Stimulated activated CD8-positive, alpha-beta memory T cell treated with anti-CD3 and anti-CD28 coated beads, Interleukin-2, amount 100 ng/mL, for 1 hour (primary cell): ENCODE measurements around the gene CMKLR1.

Source experiments
- DNase-seq, 2 donors: peaks; one replicate each; pipeline ENCODE4 v3.0.0-alpha.2; 2020; ENCODE audit warnings: low read depth in 2 of 2

CMKLR1 gene

GRCh38 chr12:108338915-108339657, at the start of gene CMKLR1:
Gene CMKLR1, minus strand, starts transcription at chr12:108339311. Its CDS starts 45,720 bp downstream, at chr12:108293591.
- no peak for DNase-seq

GRCh38 chr12:108387771-108388170, 48.7 kb upstream of the CMKLR1 start:
- no peak for DNase-seq

DNA sequence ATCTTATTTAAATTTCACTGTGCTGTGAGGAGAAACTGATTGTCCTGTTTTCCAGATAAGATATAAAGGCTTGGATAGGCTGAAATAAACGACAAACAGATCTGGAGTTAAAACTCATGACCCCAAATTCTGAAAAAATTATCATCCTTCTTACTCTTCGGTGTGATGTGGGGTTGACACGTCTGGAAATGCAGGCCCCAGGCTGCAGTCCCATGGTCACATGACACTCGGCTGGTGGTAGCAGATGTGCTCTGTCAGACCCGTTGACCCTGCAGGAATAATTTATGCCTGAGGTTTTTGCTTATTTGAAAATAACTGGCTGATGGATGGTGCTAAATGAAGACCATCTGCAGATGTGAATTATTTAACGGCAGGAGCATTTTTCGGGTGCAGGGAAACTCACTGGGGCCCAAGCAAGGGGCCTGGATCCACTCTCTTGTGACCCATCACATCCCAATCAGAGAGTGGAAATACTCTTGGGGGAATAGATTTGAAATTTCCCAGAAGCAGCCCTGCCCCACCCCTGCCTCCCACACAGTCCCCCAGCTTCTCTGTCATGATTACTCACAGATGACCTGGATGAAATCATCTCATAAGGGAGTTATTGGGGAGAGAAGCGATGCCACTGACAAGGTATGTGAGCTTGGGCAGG, 47.7 kb upstream of the CMKLR1 start:
- DNase-seq = no peak

GRCh38 chr12:108382437-108382801, 43.3 kb upstream of the CMKLR1 start:
- DNase-seq = no peak

- no peak for DNase-seq
Observed at GRCh38 chr12:108381787-108382436, 42.8 kb upstream of the CMKLR1 start.

DNA sequence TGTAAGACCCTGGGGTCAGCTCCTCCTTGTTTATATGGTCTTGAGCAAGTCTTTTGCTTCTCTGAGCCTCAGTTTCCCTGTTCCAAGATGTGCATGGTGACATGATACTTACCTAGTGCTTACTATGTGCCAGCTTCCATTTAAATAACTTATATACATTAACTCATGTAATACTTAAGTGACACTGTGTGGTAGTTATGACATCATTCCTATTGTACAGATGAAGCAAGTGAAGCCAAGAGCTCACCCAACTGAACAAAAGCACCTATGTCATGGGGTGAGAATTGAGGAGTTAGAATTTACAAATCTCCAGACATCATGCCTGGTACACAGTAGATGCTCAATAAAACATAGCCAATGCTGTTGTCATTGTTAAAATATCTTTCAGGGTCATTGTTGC, 41.3 kb upstream of the CMKLR1 start:
- no peak for DNase-seq

DNA sequence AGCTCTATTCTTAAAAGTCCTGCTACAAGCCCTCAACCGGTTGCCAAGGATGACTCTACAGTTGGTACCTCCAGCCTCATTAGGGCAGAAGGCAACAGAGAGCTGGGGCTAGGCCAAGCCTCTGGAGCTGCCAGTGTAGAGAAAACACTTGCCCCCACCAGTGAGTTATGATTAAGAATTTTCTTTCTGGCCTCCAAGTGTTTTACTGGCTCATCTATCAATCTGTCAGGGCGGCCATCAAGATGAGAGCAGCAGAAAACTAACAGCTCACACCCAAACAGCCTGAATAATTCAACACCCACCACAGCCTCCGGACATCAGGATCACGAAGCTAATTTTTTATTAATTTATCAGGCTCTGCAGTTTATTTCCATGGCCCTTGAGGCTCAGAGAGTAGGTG, 40.7 kb upstream of the CMKLR1 start:
- no peak for DNase-seq

DNA sequence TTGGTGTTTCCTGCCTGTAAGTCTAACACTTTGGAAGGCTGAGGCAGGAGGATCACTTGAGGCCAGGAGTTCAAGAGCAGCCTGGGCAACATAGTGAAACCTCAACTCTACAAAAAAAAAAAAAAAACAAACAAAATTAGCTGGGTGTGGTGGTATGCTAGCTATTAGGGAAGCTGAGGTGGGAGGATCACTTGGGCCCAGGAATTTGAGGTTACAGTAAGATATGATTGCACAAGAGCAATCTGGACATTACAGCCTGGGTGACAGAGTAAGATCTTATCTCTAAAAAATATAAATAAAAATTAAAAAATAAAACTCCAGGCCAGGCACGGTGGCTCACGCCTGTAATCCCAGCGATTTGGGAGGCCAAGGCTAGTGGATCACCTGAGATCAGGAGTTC, 39.8 kb upstream of the CMKLR1 start:
- DNase-seq = no peak

GRCh38 chr12:108377260-108377659, 38.1 kb upstream of the CMKLR1 start:
- DNase-seq = no peak

DNA sequence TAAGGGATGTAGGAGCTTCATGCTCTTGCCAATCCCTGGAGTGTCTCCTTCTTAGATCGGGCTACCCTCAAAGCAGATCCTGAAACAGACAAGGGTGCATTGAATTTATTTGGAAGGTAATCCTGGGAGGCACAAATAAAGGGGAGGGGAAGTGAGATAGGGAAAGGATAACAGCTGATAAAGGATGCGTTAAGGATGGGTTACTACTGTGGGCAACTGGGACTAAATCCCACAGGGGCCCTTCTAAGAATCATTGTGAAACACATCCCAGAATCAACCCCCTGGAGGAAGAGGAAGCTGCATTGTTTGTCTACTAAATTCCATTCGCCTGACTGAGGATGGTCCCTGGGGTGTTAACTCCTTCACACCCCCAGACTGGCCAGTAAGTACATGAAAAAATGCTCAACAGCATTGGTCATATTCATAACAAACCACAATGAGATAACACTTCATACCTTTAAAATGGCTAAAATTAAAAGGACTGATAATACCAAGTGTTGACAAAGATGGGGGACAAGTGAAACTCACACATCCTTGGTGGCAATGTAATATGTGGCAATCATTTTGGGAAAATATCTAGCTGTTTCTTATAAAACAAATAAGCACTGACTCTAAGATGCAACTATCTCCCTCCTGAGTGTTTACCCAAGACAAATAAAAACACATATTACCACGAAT, 37.0 kb upstream of the CMKLR1 start:
- DNase-seq = no peak

- DNase-seq = no peak
Observed at GRCh38 chr12:108374596-108375320, 35.6 kb upstream of the CMKLR1 start.

DNA sequence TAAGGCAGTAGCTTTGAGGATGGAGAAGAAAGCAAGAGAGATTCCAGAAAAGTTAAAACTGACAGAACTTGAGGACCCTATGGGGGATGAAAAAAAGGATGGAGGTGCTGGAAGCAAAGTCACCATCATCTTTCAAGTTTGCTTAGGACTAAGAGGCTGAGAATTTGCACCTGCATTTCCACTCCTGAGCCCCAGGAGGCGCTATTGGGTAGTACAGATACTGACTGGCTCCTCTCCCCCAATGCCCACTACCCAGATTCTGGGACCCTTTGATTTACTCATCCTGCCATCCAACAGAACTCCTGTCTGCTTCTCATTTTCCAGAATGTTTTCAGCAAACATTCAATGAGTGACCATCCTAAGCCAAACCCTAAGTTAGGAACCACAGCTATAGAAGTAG, 34.0 kb upstream of the CMKLR1 start:
- DNase-seq = no peak

DNA sequence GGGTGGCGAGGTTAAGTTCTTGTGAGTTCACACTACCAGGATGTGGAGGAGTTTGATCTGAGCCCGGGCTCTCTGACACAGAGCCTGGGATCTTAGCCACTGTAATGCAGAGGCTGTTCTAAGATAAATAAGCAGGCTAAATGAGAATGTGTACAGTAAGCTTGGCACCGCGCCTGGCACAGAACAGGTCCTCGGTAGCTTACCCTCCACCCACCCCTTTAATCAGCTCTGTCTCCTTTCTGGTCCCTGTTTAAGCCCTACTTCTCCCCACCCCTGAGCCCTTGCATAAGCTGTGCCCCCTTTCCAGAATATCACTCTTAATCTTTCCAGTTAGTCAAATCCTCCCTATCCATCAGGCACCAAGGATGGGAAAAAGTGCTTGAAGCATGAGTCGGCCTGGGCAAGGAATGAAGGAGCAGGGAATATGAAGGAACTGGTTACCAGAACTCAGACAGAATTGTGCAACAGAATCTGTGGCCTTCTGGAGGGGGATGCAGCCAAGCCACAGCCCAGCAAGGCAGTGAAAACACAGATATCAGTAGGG, 32.8 kb upstream of the CMKLR1 start:
- DNase-seq = no peak

GRCh38 chr12:108370415-108370814, 31.3 kb upstream of the CMKLR1 start:
- DNase-seq = no peak

GRCh38 chr12:108369736-108370396, 30.8 kb upstream of the CMKLR1 start:
- DNase-seq = no peak

DNA sequence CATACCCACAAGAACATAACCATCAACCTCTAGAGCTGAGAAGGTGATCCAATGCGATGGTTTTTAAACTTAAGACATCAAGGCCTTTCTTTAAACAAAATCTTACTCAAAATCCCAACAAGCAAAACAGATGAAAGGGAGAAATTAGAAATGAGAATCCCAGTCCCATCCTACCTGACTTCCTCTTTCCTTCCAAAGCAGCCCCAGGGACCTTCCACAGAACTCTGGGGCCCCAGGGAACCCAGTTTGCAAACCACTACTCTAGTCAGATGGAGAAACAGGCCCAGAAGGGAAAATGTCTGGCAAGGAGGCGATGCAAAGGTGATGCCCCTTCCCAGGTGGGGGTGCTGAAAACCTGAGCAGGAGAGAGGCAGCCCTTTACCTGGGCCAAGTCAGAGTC, 29.0 kb upstream of the CMKLR1 start:
- DNase-seq = no peak

DNA sequence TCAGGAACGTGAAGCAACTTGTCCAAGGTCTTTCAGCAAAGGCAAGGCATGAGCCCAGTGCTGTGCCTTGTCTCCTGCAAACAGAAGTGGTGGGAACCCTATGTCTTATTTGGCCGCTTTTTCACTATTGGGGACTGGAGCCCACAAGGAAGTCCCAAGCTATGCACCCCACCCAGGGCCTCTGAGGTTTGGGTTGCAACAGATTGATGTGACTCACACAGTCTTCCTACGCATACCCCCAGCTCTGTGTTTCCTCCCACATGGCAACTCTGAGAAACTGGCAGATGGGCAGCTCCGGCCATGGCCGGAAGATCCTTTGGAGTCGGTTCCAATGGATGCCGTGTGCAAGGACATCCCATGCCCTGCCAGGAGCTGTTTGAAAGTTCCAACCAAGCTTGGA, 28.3 kb upstream of the CMKLR1 start:
- no peak for DNase-seq

DNA sequence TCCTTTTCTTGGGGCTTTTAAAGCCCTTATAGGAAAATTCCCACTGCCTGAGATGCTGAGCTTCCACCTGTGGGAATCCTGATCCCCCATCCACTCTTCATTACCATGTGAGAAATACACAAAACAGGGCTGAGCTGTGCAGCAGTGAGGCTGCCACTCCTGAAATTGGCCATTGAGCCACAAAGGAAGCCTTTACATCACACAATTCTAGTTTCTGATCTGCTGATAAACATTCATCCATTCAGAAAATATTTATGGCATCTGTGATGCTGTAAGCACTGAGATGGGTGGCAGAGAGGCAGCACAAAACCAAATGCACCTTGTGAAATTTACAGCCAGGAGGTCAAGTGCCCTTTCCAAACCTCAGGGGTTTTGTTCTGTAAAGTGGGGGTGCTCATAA, 26.2 kb upstream of the CMKLR1 start:
- DNase-seq = no peak

- DNase-seq = no peak
Observed at GRCh38 chr12:108364879-108365278, 25.8 kb upstream of the CMKLR1 start.

DNA sequence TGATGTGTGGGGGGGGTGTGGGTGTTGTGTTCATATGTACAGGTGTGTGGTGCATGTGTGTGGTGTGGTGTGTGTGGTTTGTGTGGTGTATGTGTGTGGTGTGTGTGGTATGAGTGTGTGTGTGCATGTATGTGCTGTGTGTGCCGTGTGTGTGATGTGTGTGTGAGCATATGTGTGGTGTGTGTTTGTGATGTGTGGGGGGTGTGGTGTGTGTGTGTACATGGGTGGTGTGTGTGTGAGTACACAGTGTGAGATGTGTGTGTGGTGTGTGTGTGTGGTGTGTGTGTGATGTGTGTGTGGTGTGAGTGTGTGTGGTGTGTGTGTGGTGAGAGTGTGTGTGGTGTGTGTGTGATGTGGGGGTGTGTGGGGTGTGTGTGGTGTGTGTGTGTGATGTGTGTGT, 24.5 kb upstream of the CMKLR1 start:
- no peak for DNase-seq

DNA sequence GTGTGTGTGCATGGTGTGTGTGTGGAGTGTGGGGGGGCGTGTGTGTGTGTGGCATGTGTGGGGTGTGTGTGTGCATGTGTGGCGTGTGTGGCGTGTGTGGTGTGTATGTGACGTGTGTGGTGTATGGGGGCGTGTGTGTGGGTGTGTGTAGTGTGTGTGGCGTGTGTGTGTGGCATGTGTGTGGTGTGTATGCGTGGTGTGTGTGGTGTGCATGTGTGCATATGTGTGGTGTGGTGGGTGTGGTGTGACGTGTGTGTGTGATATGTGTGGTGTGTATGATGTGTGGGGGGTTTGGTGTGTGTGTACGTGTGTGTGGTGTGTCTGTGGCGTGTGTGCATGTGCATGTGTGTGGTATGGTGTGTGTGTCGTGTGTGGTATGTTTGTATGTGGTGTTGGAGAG, 24.1 kb upstream of the CMKLR1 start:
- DNase-seq = no peak
